Esophagus squamous epithelium (tissue), 5 donors: ENCODE results near the gene CYTIP. TPM values are rescaled to one million over a fixed set of nuclear protein-coding genes. Genes with fewer than 3 reads are reported as not detected.
A peak's percentile ranks its signal among the peaks of the same experiment; 100 is the strongest.

Experiments
- DNase-seq: peaks from one replicate; lab custom pipeline; 2025; lab: John Stamatoyannopoulos, UW
- H3K27ac ChIP-seq, 4 donors: fragments of 200-600 bp; sonication (generic); one replicate each; pipeline ENCODE4 v1.5.1; 2016 to 2019; ENCODE audit warnings: mild to moderate bottlenecking in 1 of 4
- H3K27me3 ChIP-seq, 4 donors: fragments of 200-600 bp; sonication (generic); 1 replicate in 3 of 4; 2 replicates in 1 of 4; pipeline versions ENCODE4 v1.5.1 to v1.6.0; 2017 to 2021; ENCODE audit warnings: antibody characterized with exemption in 1 of 4
- H3K36me3 ChIP-seq, 3 donors: fragments of 200-600 bp; sonication (generic); one replicate each; pipeline ENCODE4 v1.5.1; 2016 to 2019
- H3K4me1 ChIP-seq, 3 donors: fragments of 200-600 bp; sonication (generic); one replicate each; pipeline ENCODE4 v1.5.1; 2017 to 2019
- H3K4me3 ChIP-seq, 4 donors: fragments of 200-600 bp; sonication (generic); 1 replicate in 3 of 4; 2 replicates in 1 of 4; pipeline ENCODE4 v1.5.1; 2016 to 2019; ENCODE audit warnings: mild to moderate bottlenecking in 2 of 4, moderate library complexity in 1 of 4
- H3K9me3 ChIP-seq, 3 donors: fragments of 200-600 bp; sonication (generic); one replicate each; pipeline ENCODE4 v1.5.1; 2016 to 2019
- CTCF ChIP-seq, 6 experiments: fragments of 450-650 bp in 4 of 6; fragments of 200-600 bp in 2 of 6; sonication (generic) in 2 of 6; IDR thresholded peaks; one replicate each; pipeline ENCODE4 v1.5.1; 2016 to 2019; ENCODE audit warnings: antibody characterized with exemption in 6 of 6, mild to moderate bottlenecking in 4 of 6, moderate library complexity in 4 of 6
- POLR2A ChIP-seq, 4 donors: fragments of 450-650 bp; IDR thresholded peaks; one replicate each; pipeline ENCODE4 v1.6.1; 2017; ENCODE audit warnings: antibody characterized with exemption in 4 of 4, mild to moderate bottlenecking in 4 of 4, moderate library complexity in 3 of 4
- WGBS, 2 donors: methylation state at CpG; one replicate each; pipeline ENCODE4 v1.1.5; 2018; 5-methylcytosine and 5-hydroxymethylcytosine counted together
- intact Hi-C: fragments of 100-400 bp; cut with DNase I; formaldehyde crosslinking; loops from one replicate; pipeline ENCODE4 v1.15.0; 2022
- total RNA-seq, 4 donors: library from RNA; depleted of rRNA; stranded (reverse); fragments of >200 nt; gene quantifications; one replicate each; pipeline ENCODE4 v1.1.0, GENCODE V29; 2016
- donor health status: DM: yes; HTN: yes; CAD: no.

CYTIP gene
- total RNA-seq, 4 donors from 2014 or later = 3.2 to 12.4 (median 3.6) TPM

- intact Hi-C loops = no loop called here
- Histone ChIP-seq H3K27ac (peak overlapping the region; percentile 22 to 78 (median 52)), H3K36me3 (no peaks in the 10 kb centered on the region), H3K27me3 (no peaks in the 10 kb centered on the region), H3K4me3 (peak overlapping the region in 3 of 4 donors; percentile 22 to 57 (median 34)), H3K9me3 (no peaks in the 10 kb centered on the region), H3K4me1 (peaks cover 0 to 3% (median 0%) of the 10 kb centered on the region in 3 donors)
- no peak for DNase-seq
- TF ChIP-seq POLR2A (IDR thresholded peaks at IDR 0.05) (no peak), CTCF (IDR thresholded peaks at IDR 0.05) (no peak)
- WGBS, 2 donors = 32 to 41% methylated on average over 12 of the region's 12 CpGs
Measured at GRCh38 chr2:157438863-157439823, 4.7 kb downstream of the CYTIP start.

- Histone ChIP-seq H3K27ac (peak overlapping the region in 3 of 4 donors; percentile 3 to 53 (median 15)), H3K4me1 (peaks cover 0 to 19% (median 0%) of the 10 kb centered on the region in 3 donors), H3K4me3 (no peak overlapping the region), H3K27me3 (no peaks in the 10 kb centered on the region), H3K9me3 (no peaks in the 10 kb centered on the region), H3K36me3 (no peaks in the 10 kb centered on the region)
- 20 to 24% methylated on average over 1 of the region's 1 CpG for WGBS, 2 donors
- DNase-seq = no peak
- intact Hi-C loops = no loop called here
- TF ChIP-seq CTCF (IDR thresholded peaks at IDR 0.05) (no peak), POLR2A (IDR thresholded peaks at IDR 0.05) (no peak)
Measured at GRCh38 chr2:157433394-157433793, 10.5 kb downstream of the CYTIP start.

- Histone ChIP-seq H3K36me3 (no peaks in the 10 kb centered on the region), H3K4me1 (peaks cover 0 to 19% (median 0%) of the 10 kb centered on the region in 3 donors), H3K27ac (peak overlapping the region in 2 of 4 donors; percentile 3 to 53), H3K4me3 (no peak overlapping the region), H3K9me3 (no peaks in the 10 kb centered on the region), H3K27me3 (no peaks in the 10 kb centered on the region)
- TF ChIP-seq POLR2A (IDR thresholded peaks at IDR 0.05) (no peak), CTCF (IDR thresholded peaks at IDR 0.05) (no peak)
- WGBS, 2 donors = 55 to 79% methylated on average over 2 of the region's 2 CpGs
- DNase-seq = no peak
- intact Hi-C loops = no loop called here
Measured at GRCh38 chr2:157432475-157433106, 11.3 kb downstream of the CYTIP start.

GRCh38 chr2:157431176-157431575 lies 12.7 kb downstream of the CYTIP start:
- DNase-seq = no peak
- Histone ChIP-seq H3K27me3 (no peaks in the 10 kb centered on the region), H3K4me3 (no peak overlapping the region), H3K9me3 (no peaks in the 10 kb centered on the region), H3K27ac (no peak overlapping the region), H3K36me3 (no peaks in the 10 kb centered on the region), H3K4me1 (peaks cover 0 to 19% (median 0%) of the 10 kb centered on the region in 3 donors)
- intact Hi-C loops = no loop called here
- no peak for TF ChIP-seq CTCF (IDR thresholded peaks at IDR 0.05)
- TF ChIP-seq POLR2A (IDR thresholded peaks at IDR 0.05) = no peak
- WGBS, 2 donors = 78 to 87% methylated on average over 3 of the region's 3 CpGs
